Measurements from ENCODE around the gene RNF222. TPM values are rescaled to one million over a fixed set of nuclear protein-coding genes. Genes with fewer than 3 reads are reported as not detected.

RNF222 gene
- total and polyA plus RNA-seq, 2 of the 8 experiments (the other 6 are each of a cell fraction or from before 2014, with no cell fraction given), result not detected

- no peaks in the 10 kb centered on the region for H4K20me1 ChIP-seq (replicated peaks in 1 of 2; ENCODE audit: control insufficient read depth in 1 of 2, insufficient read depth in 2 of 2, low read length in 2 of 2)
- H3K4me2 ChIP-seq (ENCODE audit: insufficient read depth in 1 of 2, low read depth in 2 of 2, low read length in 2 of 2), result no peak overlapping the region
- POLR2A ChIA-PET (ENCODE audit: partially characterized antibody), result interaction anchor here (0.8 to 5.8 kb wide), 11 partner anchors 8 to 173 kb away, joined by 3 to 26 read pairs (median 4); partner anchors contain the start of genes KRABD2 and RPL26
- no peak overlapping the region for H3K4ac ChIP-seq (replicated peaks; ENCODE audit: insufficient read length, low read depth, low read length)
- no peak overlapping the region for H3K14ac ChIP-seq (ENCODE audit: insufficient read length)
- no peak overlapping the region for H2AK5ac ChIP-seq (ENCODE audit: low read depth, low read length)
- H2BK5ac ChIP-seq (ENCODE audit: low read depth, low read length), result no peak overlapping the region
- H4K8ac ChIP-seq (ENCODE audit: extremely low read depth, insufficient read depth, low read length), result no peak overlapping the region
- no peaks in the 10 kb centered on the region for H3K36me3 ChIP-seq (ENCODE audit: control insufficient read depth in 2 of 4, insufficient read depth in 4 of 4, low read length in 3 of 4)
- no peak overlapping the region for H3K56ac ChIP-seq (replicated peaks; ENCODE audit: insufficient read length, low read depth, low read length)
- no peak overlapping the region for H2BK15ac ChIP-seq (ENCODE audit: low read length)
- H3K79me2 ChIP-seq (ENCODE audit: control insufficient read depth in 1 of 2, insufficient read depth in 2 of 2, low read length in 2 of 2), result no peaks in the 10 kb centered on the region
- H3K79me1 ChIP-seq (ENCODE audit: low read depth, low read length), result no peaks in the 10 kb centered on the region
- FAIRE-seq, result no peak
- H2BK120ac ChIP-seq (replicated peaks; ENCODE audit: low read depth, low read length), result no peak overlapping the region
- no peaks in the 10 kb centered on the region for H3K23me2 ChIP-seq (ENCODE audit: low read depth, low read length)
- H3K4me1 ChIP-seq (replicated peaks in 1 of 4; ENCODE audit: control insufficient read depth in 3 of 4, insufficient read depth in 4 of 4, low read length in 3 of 4), result peaks cover 0 to 4% (median 2%) of the 10 kb centered on the region in 4 experiments; a peak in 4 of 7 replicates
- H2BK12ac ChIP-seq (ENCODE audit: low read depth, low read length), result no peak overlapping the region
- no peak overlapping the region for H3K23ac ChIP-seq (ENCODE audit: insufficient read length)
- H3K27me3 ChIP-seq (replicated peaks in 1 of 4; ENCODE audit: control insufficient read depth in 3 of 4, extremely low read depth in 1 of 4, insufficient read depth in 3 of 4, low read length in 3 of 4), result no peaks in the 10 kb centered on the region
- no peak overlapping the region for H3K9ac ChIP-seq (replicated peaks in 1 of 4; ENCODE audit: extremely low read depth in 1 of 4, low read depth in 3 of 4, low read length in 3 of 4)
- H3K4me3 ChIP-seq (ENCODE audit: extremely low read depth in 1 of 4, insufficient read depth in 2 of 4, low read depth in 3 of 4, low read length in 4 of 4), result no peak overlapping the region
- DNase-seq (ENCODE audit: low read depth in 1 of 2, low spot score in 2 of 2), result no peak
- H3K9me3 ChIP-seq (ENCODE audit: insufficient read depth in 2 of 2, low read depth in 1 of 2, low read length in 1 of 2), result no peaks in the 10 kb centered on the region
- H4K5ac ChIP-seq (ENCODE audit: insufficient read length, low read depth, low read length), result no peak overlapping the region
- no peak overlapping the region; the same call in 1 of the 2 replicates for H3K18ac ChIP-seq (ENCODE audit: extremely low read depth, low read length)
- H4K91ac ChIP-seq (replicated peaks; ENCODE audit: insufficient read length, low read length), result no peak overlapping the region
- H2BK20ac ChIP-seq (ENCODE audit: low read length), result no peak overlapping the region
- CTCF ChIA-PET (ENCODE audit: partially characterized antibody), result interaction anchor here (0.6 to 2.0 kb wide), 5 partner anchors 8 to 187 kb away, joined by 3 to 5 read pairs (median 4); no protein-coding TSS in a partner anchor
- no peak overlapping the region for H2AFZ ChIP-seq (ENCODE audit: low read length)
- H3K27ac ChIP-seq (ENCODE audit: low read depth, low read length), result no peak overlapping the region
- 85% methylated on average over 5 of the region's 5 CpGs; no CpG with 5 or more reads in 1 of the 2 experiments for WGBS, 2 experiments (ENCODE audit: extremely low coverage in 1 of 2, insufficient coverage in 1 of 2, insufficient read length in 1 of 2, insufficient replicate concordance in 2 of 2, low coverage in 1 of 2, low lambda C conversion rate in 2 of 2, missing lambda C conversion rate in 1 of 2)
- no peak for TF ChIP-seq NANOG (IDR thresholded peaks at IDR 0.05; ENCODE audit: insufficient read depth, low read depth, low read length, poor library complexity, severe bottlenecking)
Observed at GRCh38 chr17:8345951-8346665, 51.5 kb downstream of the RNF222 start.

Measured in H1 (cell line).